WTC11 (cell line): Measurements from ENCODE around the gene OLFM3. TPM values are rescaled to one million over a fixed set of nuclear protein-coding genes. Genes with fewer than 3 reads are reported as not detected.

ENCODE experiments used
- ATAC-seq: fragments of 200-7000 bp; cut with Tn5 transposase; 2 replicates; pipeline ENCODE4 v1.10.0; 2021; ENCODE audit warnings: mild to moderate bottlenecking, moderate library complexity
- CTCF ChIA-PET: fragments of 300-600 bp; sonication (Branson Sonifier 250); formaldehyde crosslinking; loops from one replicate; lab custom pipeline; 2021; ENCODE audit warnings: antibody characterized with exemption; lab: Charles Lee
- POLR2A ChIA-PET: fragments of 350-600 bp; sonication (Branson Sonifier 250); formaldehyde crosslinking; loops from one replicate; lab custom pipeline; 2021; ENCODE audit warnings: antibody characterized with exemption; lab: Charles Lee
- DNase-seq: peaks from one replicate; pipeline ENCODE4 v3.0.0; 2021; ENCODE audit warnings: low spot score
- H3K27ac Mint-ChIP-seq: 2 replicates; pipeline ENCODE4 v1.8.0; 2021; ENCODE audit warnings: mixed read lengths
- H3K27me3 Mint-ChIP-seq: 2 replicates; pipeline ENCODE4 v1.8.0; 2021; ENCODE audit warnings: low read depth, mild to moderate bottlenecking, moderate library complexity, mixed read lengths
- H3K36me3 Mint-ChIP-seq: 2 replicates; pipeline ENCODE4 v1.8.0; 2021; ENCODE audit warnings: mixed read lengths
- H3K4me1 Mint-ChIP-seq: 2 replicates; pipeline ENCODE4 v1.8.0; 2022; ENCODE audit warnings: mixed read lengths
- H3K4me3 Mint-ChIP-seq: 2 replicates; pipeline ENCODE4 v1.8.0; 2021; ENCODE audit warnings: mild to moderate bottlenecking, moderate library complexity, mixed read lengths
- H3K9me3 Mint-ChIP-seq: 2 replicates; pipeline ENCODE4 v1.8.0; 2021; ENCODE audit warnings: mixed read lengths
- CREM ChIP-seq: sonication (generic); formaldehyde crosslinking; IDR thresholded peaks from 2 replicates; pipeline ENCODE4 v1.8.1; 2022; ENCODE audit warnings: mild to moderate bottlenecking, missing genetic modification reagents, moderate library complexity
- GTF2I ChIP-seq: fragments of 250-450 bp; sonication (Bioruptor Pico); conservative IDR thresholded peaks from 2 replicates; pipeline ENCODE4 v1.4.0; 2021; ENCODE audit warnings: mild to moderate bottlenecking
- KAT7 ChIP-seq: sonication (generic); formaldehyde crosslinking; IDR thresholded peaks from 2 replicates; pipeline ENCODE4 v1.8.1; 2023; ENCODE audit warnings: missing genetic modification reagents, mild to moderate bottlenecking, borderline replicate concordance
- NFATC4 ChIP-seq: fragments of 250-450 bp; sonication (Bioruptor Pico); IDR thresholded peaks from 2 replicates; pipeline ENCODE4 v1.9.0; 2021; ENCODE audit warnings: mild to moderate bottlenecking
- NR2C2 ChIP-seq: sonication (generic); formaldehyde crosslinking; IDR thresholded peaks from 2 replicates; pipeline ENCODE4 v1.8.0; 2022; ENCODE audit warnings: mild to moderate bottlenecking, missing genetic modification reagents
- PRRX2 ChIP-seq: fragments of 250-450 bp; sonication (Bioruptor Pico); IDR thresholded peaks from 2 replicates; pipeline ENCODE4 v1.8.0; 2021; ENCODE audit warnings: mild to moderate bottlenecking
- SP1 ChIP-seq: sonication (generic); formaldehyde crosslinking; conservative IDR thresholded peaks from 2 replicates; pipeline ENCODE4 v1.8.1; 2022; ENCODE audit warnings: missing genetic modification reagents
- TCF7 ChIP-seq: sonication (generic); formaldehyde crosslinking; IDR thresholded peaks from 2 replicates; pipeline ENCODE4 v1.8.0; 2022; ENCODE audit warnings: mild to moderate bottlenecking, low read depth, missing genetic modification reagents, moderate library complexity
- TEAD4 ChIP-seq: sonication (generic); formaldehyde crosslinking; IDR thresholded peaks from 2 replicates; pipeline ENCODE4 v1.8.0; 2022; ENCODE audit warnings: mild to moderate bottlenecking, missing genetic modification reagents
- TP53 ChIP-seq: sonication (generic); formaldehyde crosslinking; IDR thresholded peaks from 2 replicates; pipeline ENCODE4 v1.8.1; 2023; ENCODE audit warnings: mild to moderate bottlenecking, missing genetic modification reagents
- ZBTB21 ChIP-seq: sonication (generic); formaldehyde crosslinking; IDR thresholded peaks from 2 replicates; pipeline ENCODE4 v1.8.1; 2023; ENCODE audit warnings: mild to moderate bottlenecking, missing genetic modification reagents, borderline replicate concordance
- ZNF232 ChIP-seq: sonication (generic); formaldehyde crosslinking; IDR thresholded peaks from 2 replicates; pipeline ENCODE4 v1.8.0; 2022; ENCODE audit warnings: mild to moderate bottlenecking, missing genetic modification reagents
- ZNF396 ChIP-seq: fragments of 250-450 bp; sonication (Bioruptor Pico); IDR thresholded peaks from 2 replicates; pipeline ENCODE4 v1.8.0; 2021; ENCODE audit warnings: mild to moderate bottlenecking, moderate library complexity, borderline replicate concordance
- ZNF671 ChIP-seq: fragments of 250-450 bp; sonication (Bioruptor Pico); IDR thresholded peaks from 2 replicates; pipeline ENCODE4 v1.8.0; 2021; ENCODE audit warnings: mild to moderate bottlenecking
- total RNA-seq: library from RNA; stranded (reverse); gene quantifications from 3 replicates; pipeline ENCODE4 v1.2.3, GENCODE V29; 2021
- TF ChIP-seq, protein P1 (sequence below): sonication (generic); formaldehyde crosslinking; IDR thresholded peaks from 2 replicates; pipeline ENCODE4 v1.8.0; 2022; ENCODE audit warnings: mild to moderate bottlenecking, missing genetic modification reagents
- TF ChIP-seq, protein P2 (sequence below): sonication (generic); formaldehyde crosslinking; IDR thresholded peaks from 2 replicates; pipeline ENCODE4 v1.8.1; 2023; ENCODE audit warnings: mild to moderate bottlenecking, missing genetic modification reagents
- TF ChIP-seq, protein P3 (sequence below): sonication (generic); formaldehyde crosslinking; IDR thresholded peaks from 2 replicates; pipeline ENCODE4 v1.8.0; 2022; ENCODE audit warnings: mild to moderate bottlenecking, missing genetic modification reagents
- TF ChIP-seq, protein P4 (sequence below): fragments of 250-450 bp; sonication (Bioruptor Pico); IDR thresholded peaks from 2 replicates; pipeline ENCODE4 v2.1.2; 2022; ENCODE audit warnings: mild to moderate bottlenecking, moderate library complexity
- TF ChIP-seq, protein P5 (sequence below): sonication (generic); formaldehyde crosslinking; IDR thresholded peaks from 2 replicates; pipeline ENCODE4 v1.8.1; 2023; ENCODE audit warnings: mild to moderate bottlenecking, missing genetic modification reagents, moderate library complexity
- TF ChIP-seq, protein P6 (sequence below): fragments of 250-450 bp; sonication (Bioruptor Pico); conservative IDR thresholded peaks from 2 replicates; pipeline ENCODE4 v1.9.0; 2021; ENCODE audit warnings: mild to moderate bottlenecking
- TF ChIP-seq, protein P7 (sequence below): sonication (generic); formaldehyde crosslinking; IDR thresholded peaks from 2 replicates; pipeline ENCODE4 v1.8.1; 2023; ENCODE audit warnings: mild to moderate bottlenecking, missing genetic modification reagents, moderate library complexity
- TF ChIP-seq, protein P8 (sequence below): fragments of 250-450 bp; sonication (Bioruptor Pico); IDR thresholded peaks from 2 replicates; pipeline ENCODE4 v1.8.0; 2021; ENCODE audit warnings: mild to moderate bottlenecking

OLFM3 gene
- total RNA-seq, 1 experiment from 2014 or later = 0.37 TPM

DNA sequence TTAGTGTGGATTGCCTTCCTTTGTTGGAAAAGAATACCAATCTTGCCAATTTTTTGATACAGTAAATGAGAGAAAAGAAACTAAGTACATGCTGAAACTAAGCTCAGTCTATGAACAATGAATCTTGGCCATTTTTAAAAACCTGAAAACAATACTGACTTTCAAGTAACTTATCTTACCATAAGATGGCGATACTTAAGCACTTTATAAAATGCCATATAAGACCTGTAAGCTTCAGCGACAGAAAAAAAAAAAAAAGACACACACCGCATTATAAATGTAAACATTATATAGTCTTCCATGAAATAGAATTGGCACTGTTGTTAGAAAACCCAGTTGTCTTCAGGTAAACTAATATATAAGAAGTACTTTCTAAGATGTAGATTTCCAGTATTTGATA, 3.0 kb downstream of the OLFM3 start (continued):
- TF ChIP-seq, protein P1, sequence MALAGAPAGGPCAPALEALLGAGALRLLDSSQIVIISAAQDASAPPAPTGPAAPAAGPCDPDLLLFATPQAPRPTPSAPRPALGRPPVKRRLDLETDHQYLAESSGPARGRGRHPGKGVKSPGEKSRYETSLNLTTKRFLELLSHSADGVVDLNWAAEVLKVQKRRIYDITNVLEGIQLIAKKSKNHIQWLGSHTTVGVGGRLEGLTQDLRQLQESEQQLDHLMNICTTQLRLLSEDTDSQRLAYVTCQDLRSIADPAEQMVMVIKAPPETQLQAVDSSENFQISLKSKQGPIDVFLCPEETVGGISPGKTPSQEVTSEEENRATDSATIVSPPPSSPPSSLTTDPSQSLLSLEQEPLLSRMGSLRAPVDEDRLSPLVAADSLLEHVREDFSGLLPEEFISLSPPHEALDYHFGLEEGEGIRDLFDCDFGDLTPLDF (CRISPR knock-in tag) = no peak
- TF ChIP-seq NFATC4 (no peak), CREM (CRISPR knock-in tag) (no peak), ZNF396 (CRISPR knock-in tag) (no peak), NR2C2 (CRISPR knock-in tag) (no peak), ZNF671 (CRISPR knock-in tag) (no peak)

DNA sequence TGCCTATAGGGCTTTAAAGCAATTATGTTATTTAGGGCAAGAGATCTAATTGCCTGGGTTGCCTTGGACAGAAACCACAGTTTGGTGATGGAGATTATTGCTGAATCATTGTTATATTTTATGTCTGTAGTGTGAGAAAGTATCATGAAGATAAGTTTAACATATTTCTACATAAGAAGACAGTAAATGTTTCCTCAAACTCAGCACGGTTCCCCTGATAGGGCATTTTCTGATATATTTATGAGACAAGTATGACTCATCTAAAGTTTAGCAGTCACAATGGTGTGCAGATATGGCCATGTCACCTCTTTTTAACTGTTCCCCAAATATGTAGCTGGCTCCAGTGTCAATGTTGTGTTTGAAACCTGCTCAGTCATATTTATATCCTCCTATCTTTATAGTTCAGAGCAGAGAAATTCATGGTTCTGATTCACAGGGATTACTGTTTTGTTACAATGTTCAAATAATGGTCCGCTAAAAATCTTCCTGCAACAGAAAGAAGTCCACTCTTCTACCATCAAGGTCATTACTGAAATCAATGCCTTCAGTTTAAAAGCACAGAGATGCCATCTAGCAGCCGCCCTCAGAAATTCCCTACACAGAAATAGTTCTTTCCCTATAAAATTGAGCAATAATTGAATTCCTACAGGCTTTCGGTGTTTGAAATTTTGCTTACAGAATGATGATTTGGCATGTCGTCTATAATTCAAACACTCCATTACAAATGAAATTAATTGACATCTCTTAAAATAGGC, 3.7 kb downstream of the OLFM3 start:
- no peaks in the 10 kb centered on the region for H3K36me3 Mint-ChIP-seq
- TF ChIP-seq, protein P2, sequence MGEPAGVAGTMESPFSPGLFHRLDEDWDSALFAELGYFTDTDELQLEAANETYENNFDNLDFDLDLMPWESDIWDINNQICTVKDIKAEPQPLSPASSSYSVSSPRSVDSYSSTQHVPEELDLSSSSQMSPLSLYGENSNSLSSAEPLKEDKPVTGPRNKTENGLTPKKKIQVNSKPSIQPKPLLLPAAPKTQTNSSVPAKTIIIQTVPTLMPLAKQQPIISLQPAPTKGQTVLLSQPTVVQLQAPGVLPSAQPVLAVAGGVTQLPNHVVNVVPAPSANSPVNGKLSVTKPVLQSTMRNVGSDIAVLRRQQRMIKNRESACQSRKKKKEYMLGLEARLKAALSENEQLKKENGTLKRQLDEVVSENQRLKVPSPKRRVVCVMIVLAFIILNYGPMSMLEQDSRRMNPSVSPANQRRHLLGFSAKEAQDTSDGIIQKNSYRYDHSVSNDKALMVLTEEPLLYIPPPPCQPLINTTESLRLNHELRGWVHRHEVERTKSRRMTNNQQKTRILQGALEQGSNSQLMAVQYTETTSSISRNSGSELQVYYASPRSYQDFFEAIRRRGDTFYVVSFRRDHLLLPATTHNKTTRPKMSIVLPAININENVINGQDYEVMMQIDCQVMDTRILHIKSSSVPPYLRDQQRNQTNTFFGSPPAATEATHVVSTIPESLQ (CRISPR knock-in tag) = no peak
- no peak for TF ChIP-seq SP1
- TF ChIP-seq PRRX2 = no peak
- TF ChIP-seq, protein P3, sequence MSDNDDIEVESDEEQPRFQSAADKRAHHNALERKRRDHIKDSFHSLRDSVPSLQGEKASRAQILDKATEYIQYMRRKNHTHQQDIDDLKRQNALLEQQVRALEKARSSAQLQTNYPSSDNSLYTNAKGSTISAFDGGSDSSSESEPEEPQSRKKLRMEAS (CRISPR knock-in tag) = no peak
- TF ChIP-seq ZBTB21 = no peak
- TF ChIP-seq TCF7 (CRISPR knock-in tag) = no peak
- TF ChIP-seq TP53 (CRISPR knock-in tag) = no peak
- H3K27me3 Mint-ChIP-seq = peaks cover 7% of the 10 kb centered on the region
- H3K4me3 Mint-ChIP-seq = no peak overlapping the region
- H3K27ac Mint-ChIP-seq = no peak overlapping the region
- POLR2A ChIA-PET = interaction anchor here (0.6 kb wide), 1 partner anchor 60 kb away, joined by 4 read pairs; no protein-coding TSS in a partner anchor
- CTCF ChIA-PET = interaction anchor here (0.7 to 2.3 kb wide), 10 partner anchors 31 to 682 kb away, joined by 3 to 7 read pairs (median 3); no protein-coding TSS in a partner anchor
- no peaks in the 10 kb centered on the region for H3K9me3 Mint-ChIP-seq
- DNase-seq = no peak
- no peak for ATAC-seq
- peaks cover 6% of the 10 kb centered on the region for H3K4me1 Mint-ChIP-seq

DNA sequence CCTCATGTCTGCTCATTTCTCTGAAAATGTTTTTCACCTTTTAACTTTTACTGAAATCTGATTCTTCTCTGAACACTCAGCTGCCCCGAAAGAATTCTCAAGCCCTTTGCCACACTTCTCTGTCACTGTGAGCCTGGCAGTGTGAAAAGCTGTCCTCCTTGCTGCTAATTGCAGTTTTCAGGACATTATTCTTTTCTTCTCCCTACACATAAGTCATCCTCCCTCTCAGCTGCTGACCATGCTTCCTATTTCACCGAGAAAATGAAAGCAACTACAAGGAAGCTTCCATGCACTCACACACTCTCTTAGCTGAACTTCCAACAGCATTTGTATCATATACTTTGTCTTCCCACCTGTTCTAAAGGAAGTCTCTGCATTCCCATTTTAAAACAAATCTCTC, 15.8 kb downstream of the OLFM3 start:
- peaks cover 14% of the 10 kb centered on the region for H3K9me3 Mint-ChIP-seq
- H3K36me3 Mint-ChIP-seq = peaks cover 11% of the 10 kb centered on the region; the same call in 1 of the 2 replicates
- no peak for DNase-seq
- no peaks in the 10 kb centered on the region for H3K4me1 Mint-ChIP-seq
- ChIA-PET POLR2A (no interaction called here), CTCF (no interaction called here)
- no peak overlapping the region for H3K27ac Mint-ChIP-seq
- no peaks in the 10 kb centered on the region for H3K27me3 Mint-ChIP-seq
- no peak overlapping the region for H3K4me3 Mint-ChIP-seq
- ATAC-seq = no peak
- TF ChIP-seq TEAD4 (CRISPR knock-in tag) = no peak
- no peak for TF ChIP-seq CREM (CRISPR knock-in tag)
- TF ChIP-seq, protein P4, sequence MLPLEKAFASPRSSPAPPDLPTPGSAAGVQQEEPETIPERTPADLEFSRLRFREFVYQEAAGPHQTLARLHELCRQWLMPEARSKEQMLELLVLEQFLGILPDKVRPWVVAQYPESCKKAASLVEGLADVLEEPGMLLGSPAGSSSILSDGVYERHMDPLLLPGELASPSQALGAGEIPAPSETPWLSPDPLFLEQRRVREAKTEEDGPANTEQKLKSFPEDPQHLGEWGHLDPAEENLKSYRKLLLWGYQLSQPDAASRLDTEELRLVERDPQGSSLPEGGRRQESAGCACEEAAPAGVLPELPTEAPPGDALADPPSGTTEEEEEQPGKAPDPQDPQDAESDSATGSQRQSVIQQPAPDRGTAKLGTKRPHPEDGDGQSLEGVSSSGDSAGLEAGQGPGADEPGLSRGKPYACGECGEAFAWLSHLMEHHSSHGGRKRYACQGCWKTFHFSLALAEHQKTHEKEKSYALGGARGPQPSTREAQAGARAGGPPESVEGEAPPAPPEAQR (CRISPR knock-in tag) = no peak
- TF ChIP-seq, protein P5, sequence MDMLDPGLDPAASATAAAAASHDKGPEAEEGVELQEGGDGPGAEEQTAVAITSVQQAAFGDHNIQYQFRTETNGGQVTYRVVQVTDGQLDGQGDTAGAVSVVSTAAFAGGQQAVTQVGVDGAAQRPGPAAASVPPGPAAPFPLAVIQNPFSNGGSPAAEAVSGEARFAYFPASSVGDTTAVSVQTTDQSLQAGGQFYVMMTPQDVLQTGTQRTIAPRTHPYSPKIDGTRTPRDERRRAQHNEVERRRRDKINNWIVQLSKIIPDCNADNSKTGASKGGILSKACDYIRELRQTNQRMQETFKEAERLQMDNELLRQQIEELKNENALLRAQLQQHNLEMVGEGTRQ (CRISPR knock-in tag) = no peak
- TF ChIP-seq, protein P6, sequence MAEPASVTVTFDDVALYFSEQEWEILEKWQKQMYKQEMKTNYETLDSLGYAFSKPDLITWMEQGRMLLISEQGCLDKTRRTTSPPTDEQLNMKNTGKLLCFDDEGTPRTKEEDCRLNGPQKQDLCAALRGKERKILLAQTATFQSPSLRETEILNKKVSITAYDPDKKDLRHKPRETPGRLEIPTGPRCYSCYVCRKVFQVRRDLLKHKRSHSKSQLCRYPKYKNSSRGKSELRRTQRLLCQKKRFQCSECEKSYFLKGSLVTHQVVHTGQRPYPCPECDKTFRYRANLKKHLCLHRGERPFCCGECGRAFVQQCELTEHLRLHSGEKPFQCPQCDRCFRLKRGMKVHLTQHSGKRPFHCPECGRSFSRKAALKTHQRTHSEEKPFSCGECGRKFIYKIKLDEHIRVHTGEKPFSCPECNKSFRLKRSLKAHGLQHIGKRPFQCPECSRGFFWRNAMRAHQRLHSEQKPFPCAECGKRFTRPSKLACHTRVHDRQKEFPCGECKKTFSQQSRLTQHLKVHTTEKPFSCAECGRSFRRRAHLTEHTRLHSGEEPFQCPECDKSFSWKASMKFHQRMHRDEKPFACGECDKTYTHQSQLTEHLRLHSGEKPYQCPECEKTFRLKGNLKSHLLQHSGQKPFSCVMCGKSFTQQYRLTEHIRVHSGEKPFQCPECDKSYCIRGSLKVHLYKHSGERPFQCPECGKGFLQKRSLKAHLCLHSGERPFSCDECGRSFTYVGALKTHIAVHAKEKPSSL = no peak
- TF ChIP-seq ZNF232 (CRISPR knock-in tag) = no peak
- TF ChIP-seq, protein P7, sequence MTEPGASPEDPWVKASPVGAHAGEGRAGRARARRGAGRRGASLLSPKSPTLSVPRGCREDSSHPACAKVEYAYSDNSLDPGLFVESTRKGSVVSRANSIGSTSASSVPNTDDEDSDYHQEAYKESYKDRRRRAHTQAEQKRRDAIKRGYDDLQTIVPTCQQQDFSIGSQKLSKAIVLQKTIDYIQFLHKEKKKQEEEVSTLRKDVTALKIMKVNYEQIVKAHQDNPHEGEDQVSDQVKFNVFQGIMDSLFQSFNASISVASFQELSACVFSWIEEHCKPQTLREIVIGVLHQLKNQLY (CRISPR knock-in tag) = no peak
- TF ChIP-seq GTF2I (CRISPR knock-in tag) = no peak
- TF ChIP-seq KAT7 (CRISPR knock-in tag) = no peak
- TF ChIP-seq, protein P8, sequence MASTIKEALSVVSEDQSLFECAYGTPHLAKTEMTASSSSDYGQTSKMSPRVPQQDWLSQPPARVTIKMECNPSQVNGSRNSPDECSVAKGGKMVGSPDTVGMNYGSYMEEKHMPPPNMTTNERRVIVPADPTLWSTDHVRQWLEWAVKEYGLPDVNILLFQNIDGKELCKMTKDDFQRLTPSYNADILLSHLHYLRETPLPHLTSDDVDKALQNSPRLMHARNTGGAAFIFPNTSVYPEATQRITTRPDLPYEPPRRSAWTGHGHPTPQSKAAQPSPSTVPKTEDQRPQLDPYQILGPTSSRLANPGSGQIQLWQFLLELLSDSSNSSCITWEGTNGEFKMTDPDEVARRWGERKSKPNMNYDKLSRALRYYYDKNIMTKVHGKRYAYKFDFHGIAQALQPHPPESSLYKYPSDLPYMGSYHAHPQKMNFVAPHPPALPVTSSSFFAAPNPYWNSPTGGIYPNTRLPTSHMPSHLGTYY = no peak
